ENCODE data around the gene ATG3. TPM values are rescaled to one million over a fixed set of nuclear protein-coding genes. Genes with fewer than 3 reads are reported as not detected.

ATG3 gene
- 10 to 100 TPM; 70.9 to 98.1 (median 81.5) TPM for total RNA-seq
- polyA plus RNA-seq = 10 to 100 TPM; 35.8 to 58.6 (median 44.4) TPM
- long read RNA-seq, donor 1, transcript ATG3-201 (12 exons, 1,570 nt) = major isoform, 24 of 36 reads
- long read RNA-seq, donor 1, transcript ATG3-207 (2 exons, 2,758 nt) = minor isoform, 6 of 36 reads
- long read RNA-seq, donor 1, partial matches to known transcripts = 0 of 36 reads
- long read RNA-seq, donor 1, other reads (novel, unspliced or antisense) = 0 of 36 reads
- long read RNA-seq, donor 2, transcript ATG3-201 (12 exons, 1,570 nt) = major isoform, 29 of 44 reads
- long read RNA-seq, donor 2, partial matches to known transcripts = 12 of 44 reads
- long read RNA-seq, donor 2, other reads (novel, unspliced or antisense) = 0 of 44 reads

GRCh38 chr3:112561734-112562529, at the start of gene ATG3, which contains the start of gene SLC35A5:
Gene ATG3, minus strand, starts transcription at chr3:112561962. Its CDS starts 434 bp downstream, at chr3:112561528.
Gene SLC35A5, plus strand, starts transcription at chr3:112562045. Its CDS starts 1,359 bp downstream, at chr3:112563404.
- TF ChIP-seq POLR2A (IDR thresholded peaks at IDR 0.05) = peak; percentile 74 to 87 (median 84)
- peak; percentile 97 to 98 (median 98) for TF ChIP-seq POLR2AphosphoS5 (IDR thresholded peaks at IDR 0.05)
- peak in 5 of 11 experiments; percentile 9 to 49 (median 22) for TF ChIP-seq CTCF (IDR thresholded peaks at IDR 0.05 in 8 of 11, conservative IDR thresholded peaks at IDR 0.05 in 3 of 11)
- Histone ChIP-seq H3K9me3 (no peaks in the 10 kb centered on the region), H3K36me3 (peaks cover 0 to 45% (median 5%) of the 10 kb centered on the region in 6 donors), H3K27ac (peak within 1 kb of the TSS; percentile 92 to 99 (median 99)), H3K4me3 (peak within 1 kb of the TSS; percentile 78 to 96 (median 89)), H3K27me3 (replicated peaks in 1 of 7) (no peaks in the 10 kb centered on the region), H3K4me1 (peaks cover 22 to 74% (median 51%) of the 10 kb centered on the region in 6 donors)
- 0 to 2% (median 0%) methylated on average over 49 to 58 of the region's 58 CpGs for WGBS, 5 donors
- intact Hi-C loops (cut with DNase I; ENCODE audit: low total_unique reads) = no loop called here
- DNase-seq = peak; percentile 99

GRCh38 chr3:112610121-112610520, 48.4 kb upstream of the ATG3 start:
- H3K36me3 ChIP-seq = no peaks in the 10 kb centered on the region
- H3K27ac ChIP-seq = no peak overlapping the region
- intact Hi-C loops (cut with DNase I; ENCODE audit: low total_unique reads) = no loop called here
- H3K4me3 ChIP-seq = no peak overlapping the region
- TF ChIP-seq POLR2AphosphoS5 (IDR thresholded peaks at IDR 0.05) = no peak
- no peaks in the 10 kb centered on the region for H3K9me3 ChIP-seq
- WGBS, 5 donors = 72 to 77% (median 75%) methylated on average over 3 of the region's 3 CpGs
- peaks cover 0 to 16% (median 7%) of the 10 kb centered on the region in 6 donors for H3K4me1 ChIP-seq
- peaks cover 0 to 4% (median 0%) of the 10 kb centered on the region in 7 donors for H3K27me3 ChIP-seq (replicated peaks in 1 of 7)
- DNase-seq = no peak

- DNase-seq = no peak
- no peak overlapping the region for H3K4me3 ChIP-seq
- no peak overlapping the region for H3K27ac ChIP-seq
- peaks cover 0 to 4% (median 0%) of the 10 kb centered on the region in 7 donors for H3K27me3 ChIP-seq (replicated peaks in 1 of 7)
- TF ChIP-seq POLR2AphosphoS5 (IDR thresholded peaks at IDR 0.05) (no peak), CTCF (IDR thresholded peaks at IDR 0.05 in 8 of 11, conservative IDR thresholded peaks at IDR 0.05 in 3 of 11) (no peak), POLR2A (IDR thresholded peaks at IDR 0.05) (no peak)
- H3K4me1 ChIP-seq = peaks cover 0 to 25% (median 17%) of the 10 kb centered on the region in 6 donors
- no peaks in the 10 kb centered on the region for H3K36me3 ChIP-seq
- H3K9me3 ChIP-seq = no peaks in the 10 kb centered on the region
- intact Hi-C loops (cut with DNase I; ENCODE audit: low total_unique reads) = no loop called here
Observed at GRCh38 chr3:112607863-112608262, 46.1 kb upstream of the ATG3 start.

- intact Hi-C loops (cut with DNase I; ENCODE audit: low total_unique reads) = no loop called here
- TF ChIP-seq POLR2AphosphoS5 (IDR thresholded peaks at IDR 0.05) (no peak), CTCF (IDR thresholded peaks at IDR 0.05 in 8 of 11, conservative IDR thresholded peaks at IDR 0.05 in 3 of 11) (no peak), POLR2A (IDR thresholded peaks at IDR 0.05) (no peak)
- 89 to 96% (median 95%) methylated on average over 2 of the region's 2 CpGs for WGBS, 5 donors
Observed at GRCh38 chr3:112606098-112606497, 44.3 kb upstream of the ATG3 start.

More at GRCh38 chr3:112606098-112606497, 44.3 kb upstream of the ATG3 start:
- DNase-seq = no peak
- no peaks in the 10 kb centered on the region for H3K9me3 ChIP-seq
- H3K4me3 ChIP-seq = no peak overlapping the region
- H3K36me3 ChIP-seq = no peaks in the 10 kb centered on the region
- peaks cover 0 to 18% (median 12%) of the 10 kb centered on the region in 6 donors for H3K4me1 ChIP-seq
- H3K27ac ChIP-seq = no peak overlapping the region
- H3K27me3 ChIP-seq (replicated peaks in 1 of 7) = peaks cover 0 to 4% (median 0%) of the 10 kb centered on the region in 7 donors
